SH-SY5Y (cell line): ENCODE results near the gene PTCHD4.

ENCODE experiments used
- GATA2 ChIP-seq: IDR thresholded peaks from 2 replicates; pipeline ENCODE4 v1.6.1; 2011; ENCODE audit warnings: mild to moderate bottlenecking, low read depth, low read length
- GATA3 ChIP-seq: IDR thresholded peaks from 2 replicates; pipeline ENCODE4 v1.6.1; 2011; ENCODE audit warnings: low read depth, mild to moderate bottlenecking, low read length, moderate library complexity

- TF ChIP-seq GATA2 (no peak), GATA3 (no peak)
Observed at GRCh38 chr6:48109944-48110343, 1.1 kb downstream of the PTCHD4 start.
